Measurements from ENCODE around the gene RIPPLY2.
"Not testable (repeated sequence)": the region's sequence is repeated elsewhere in the genome, so short reads cannot be mapped to it uniquely, and the experiment has no call there.

RIPPLY2 gene, protein sequence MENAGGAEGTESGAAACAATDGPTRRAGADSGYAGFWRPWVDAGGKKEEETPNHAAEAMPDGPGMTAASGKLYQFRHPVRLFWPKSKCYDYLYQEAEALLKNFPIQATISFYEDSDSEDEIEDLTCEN

DNA sequence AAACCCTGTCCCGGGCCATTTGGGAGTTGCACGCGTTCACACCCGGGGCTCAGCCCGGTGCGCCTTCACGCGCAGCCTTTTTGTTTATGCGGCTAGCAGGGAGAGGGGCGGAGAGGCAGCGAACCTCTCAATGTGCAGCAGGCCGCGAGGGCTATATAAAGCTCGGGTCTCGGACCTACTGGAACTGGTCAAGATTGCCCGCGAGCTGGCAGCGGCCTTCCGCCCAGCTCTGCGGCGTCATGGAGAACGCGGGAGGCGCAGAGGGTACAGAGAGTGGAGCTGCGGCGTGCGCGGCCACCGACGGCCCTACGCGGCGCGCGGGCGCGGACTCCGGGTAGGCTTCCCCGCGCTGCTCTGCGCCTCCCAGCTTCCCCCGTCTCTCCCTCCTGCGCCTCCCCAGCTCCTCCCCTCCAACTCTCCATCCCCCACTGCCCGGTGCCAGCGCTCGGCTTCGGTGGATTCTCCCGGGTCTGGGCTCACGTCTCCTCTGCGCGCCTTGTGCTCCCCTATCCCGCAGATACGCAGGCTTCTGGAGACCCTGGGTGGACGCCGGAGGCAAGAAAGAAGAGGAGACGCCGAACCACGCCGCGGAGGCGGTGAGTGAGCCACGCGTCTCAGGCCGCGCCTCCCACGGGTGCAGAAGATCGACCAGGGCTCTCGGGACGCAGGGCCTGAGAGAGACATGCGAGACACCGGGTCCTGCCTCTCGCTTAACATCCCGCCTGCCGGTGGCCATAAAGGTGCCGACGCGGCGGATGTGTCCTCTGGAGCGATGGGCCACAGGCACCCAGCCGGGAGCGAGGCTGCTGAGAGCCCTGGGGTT, at the start of gene RIPPLY2:
TSS of gene RIPPLY2 (plus strand) at position 183 of the 823 bp plus-strand sequence. CDS start at position 240, 57 bp downstream.
- ATAC-seq: peak; percentile 63
- Mint-ChIP-seq H3K27me3 (peaks cover 74% of the 10 kb centered on the region), H3K36me3 (no peaks in the 10 kb centered on the region), H3K27ac (no peak within 1 kb of the TSS), H3K4me1 (peaks cover 14% of the 10 kb centered on the region), H3K4me3 (peak within 1 kb of the TSS; percentile 81), H3K9me3 (no peaks in the 10 kb centered on the region)

DNA sequence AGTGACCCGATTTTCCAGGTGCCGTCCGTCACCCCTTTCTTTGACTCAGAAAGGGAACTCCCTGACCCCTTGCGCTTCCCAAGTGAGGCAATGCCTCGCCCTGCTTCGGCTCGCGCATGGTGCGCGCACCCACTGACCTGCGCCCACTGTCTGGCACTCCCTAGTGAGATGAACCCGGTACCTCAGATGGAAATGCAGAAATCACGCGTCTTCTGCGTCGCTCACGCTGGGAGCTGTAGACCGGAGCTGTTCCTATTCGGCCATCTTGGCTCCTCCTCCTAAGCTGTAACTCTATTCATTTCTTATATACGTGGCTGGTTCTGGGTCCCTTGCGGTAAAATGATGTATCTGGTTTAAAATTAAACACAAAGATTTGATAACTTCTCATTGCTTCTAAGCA, 49.7 kb upstream of the RIPPLY2 start:
- H3K4me1 Mint-ChIP-seq, H3K9me3 Mint-ChIP-seq, H3K4me3 Mint-ChIP-seq: not testable (repeated sequence)

DNA sequence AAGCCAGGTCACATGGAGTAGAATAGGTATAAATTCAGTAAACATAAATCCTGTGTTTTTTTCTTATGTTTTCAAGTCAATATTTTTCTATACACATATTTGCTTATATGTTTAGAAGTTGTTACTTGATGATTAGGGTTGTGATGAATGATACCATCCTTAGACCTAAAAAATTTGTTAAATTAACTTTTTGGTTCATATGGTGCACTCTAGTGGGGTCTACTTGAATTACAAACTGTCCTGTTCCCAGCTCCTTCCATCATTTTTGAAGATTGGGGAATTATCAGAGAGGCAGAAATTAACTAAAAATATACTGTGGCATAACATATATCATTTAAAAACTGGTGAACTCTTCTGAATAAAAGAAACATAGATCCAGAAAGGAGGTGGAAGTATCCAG, 48.3 kb upstream of the RIPPLY2 start:
- Mint-ChIP-seq H3K4me1 (no peaks in the 10 kb centered on the region), H3K36me3 (no peaks in the 10 kb centered on the region), H3K9me3 (peaks cover 3% of the 10 kb centered on the region), H3K4me3 (no peak overlapping the region), H3K27me3 (no peaks in the 10 kb centered on the region), H3K27ac (no peak overlapping the region)
- ATAC-seq: no peak

More for the DNA sequence above, 49.7 kb upstream of the RIPPLY2 start:
- not testable (repeated sequence) for H3K27ac Mint-ChIP-seq, H3K36me3 Mint-ChIP-seq, H3K27me3 Mint-ChIP-seq, ATAC-seq

DNA sequence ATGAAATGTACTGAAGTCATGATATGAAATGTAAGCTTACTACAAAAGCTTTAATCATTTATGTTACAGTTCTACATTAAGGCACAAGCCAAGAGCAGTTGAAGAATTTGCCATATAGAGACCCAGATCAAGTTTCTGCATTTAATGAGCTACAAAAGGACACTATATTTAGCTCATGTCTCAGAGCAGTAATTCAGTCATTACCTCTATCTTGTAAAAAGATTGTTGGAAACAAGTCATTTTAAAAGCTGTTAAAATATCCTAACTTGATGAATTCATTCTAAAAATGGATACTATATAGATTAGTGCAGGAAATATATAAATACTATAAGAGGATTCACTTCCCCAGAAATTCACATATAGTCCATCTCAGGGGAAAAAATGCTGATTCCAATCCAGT, 45.2 kb upstream of the RIPPLY2 start:
- H3K9me3 Mint-ChIP-seq: peaks cover 3% of the 10 kb centered on the region
- no peaks in the 10 kb centered on the region for H3K36me3 Mint-ChIP-seq
- H3K27ac Mint-ChIP-seq: no peak overlapping the region
- no peaks in the 10 kb centered on the region for H3K27me3 Mint-ChIP-seq
- no peak overlapping the region for H3K4me3 Mint-ChIP-seq
- no peaks in the 10 kb centered on the region for H3K4me1 Mint-ChIP-seq
- no peak for ATAC-seq

DNA sequence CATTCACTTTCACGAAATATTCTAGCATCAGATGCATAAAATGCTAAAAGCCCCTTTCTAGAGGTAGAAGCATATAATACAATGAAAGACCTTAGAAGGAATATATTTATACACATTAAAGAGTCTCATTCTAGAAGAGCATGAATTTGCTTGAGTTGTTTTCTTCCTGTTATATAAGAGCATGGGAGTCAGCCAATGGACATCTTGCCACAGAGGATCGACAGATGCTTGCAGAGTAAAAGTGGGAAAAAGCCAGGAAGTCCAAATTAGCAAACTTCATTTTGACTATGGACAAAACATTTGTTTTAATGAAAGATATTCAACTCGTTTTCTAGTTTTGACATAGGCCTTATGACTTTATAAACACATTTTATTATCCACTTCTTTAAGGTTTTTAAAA, 44.2 kb upstream of the RIPPLY2 start:
- no peak overlapping the region for H3K27ac Mint-ChIP-seq
- peaks cover 3% of the 10 kb centered on the region for H3K9me3 Mint-ChIP-seq
- no peaks in the 10 kb centered on the region for H3K27me3 Mint-ChIP-seq
- no peak overlapping the region for H3K4me3 Mint-ChIP-seq
- ATAC-seq: no peak
- H3K4me1 Mint-ChIP-seq: no peaks in the 10 kb centered on the region
- no peaks in the 10 kb centered on the region for H3K36me3 Mint-ChIP-seq

DNA sequence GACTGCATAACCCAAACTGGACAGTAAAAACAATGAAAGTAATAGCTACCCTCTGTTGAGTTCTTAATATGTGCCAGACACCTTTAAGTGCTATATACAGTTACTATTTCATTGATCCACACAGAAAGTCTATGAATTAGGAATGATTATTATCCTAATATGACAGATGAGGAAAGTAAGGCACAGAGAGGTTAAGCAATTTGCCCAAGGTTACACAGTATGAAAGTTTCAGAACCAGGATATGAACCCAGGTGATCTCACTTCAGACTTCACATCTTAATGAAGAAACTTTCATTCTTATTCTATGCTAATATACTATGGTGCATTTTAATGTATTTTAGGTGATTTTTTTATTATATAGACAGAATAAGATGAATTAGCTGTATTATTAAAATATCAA, 40.6 kb upstream of the RIPPLY2 start:
- Mint-ChIP-seq H3K27ac (no peak overlapping the region), H3K9me3 (no peaks in the 10 kb centered on the region), H3K36me3 (no peaks in the 10 kb centered on the region), H3K4me1 (no peaks in the 10 kb centered on the region), H3K4me3 (no peak overlapping the region), H3K27me3 (peaks cover 14% of the 10 kb centered on the region)
- no peak for ATAC-seq

DNA sequence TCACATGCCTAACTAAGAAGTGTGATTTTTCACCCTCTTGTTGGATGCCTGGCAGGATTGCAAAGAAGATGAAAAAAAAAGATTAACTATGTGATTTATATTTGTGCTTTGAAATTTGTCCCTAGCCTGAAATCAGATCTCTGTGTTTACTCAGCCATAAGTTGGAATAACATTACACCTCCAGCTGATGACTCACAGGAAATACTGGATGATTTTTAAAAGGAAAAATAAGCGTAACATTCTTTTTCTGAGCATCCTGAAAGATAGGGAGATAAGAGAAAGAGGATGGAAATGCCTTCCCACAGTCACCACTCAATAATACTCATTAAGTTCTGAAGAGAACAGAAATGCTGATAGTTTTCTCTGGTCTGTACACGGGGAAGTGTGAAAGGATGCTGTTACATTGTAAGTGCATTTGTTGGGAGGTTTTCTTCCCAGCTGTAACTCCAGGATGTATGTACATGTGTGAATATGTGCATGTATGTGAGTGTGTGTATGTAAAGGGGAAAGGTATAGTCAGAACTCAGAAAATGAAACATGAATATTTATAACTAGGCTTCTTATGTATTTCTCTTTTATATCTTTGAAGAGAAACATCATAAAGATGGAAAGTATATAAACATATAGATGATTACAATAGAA, 37.4 kb upstream of the RIPPLY2 start:
- Mint-ChIP-seq H3K4me3 (no peak overlapping the region), H3K36me3 (no peaks in the 10 kb centered on the region), H3K9me3 (no peaks in the 10 kb centered on the region), H3K4me1 (no peaks in the 10 kb centered on the region), H3K27ac (no peak overlapping the region), H3K27me3 (peaks cover 14% of the 10 kb centered on the region)
- no peak for ATAC-seq

DNA sequence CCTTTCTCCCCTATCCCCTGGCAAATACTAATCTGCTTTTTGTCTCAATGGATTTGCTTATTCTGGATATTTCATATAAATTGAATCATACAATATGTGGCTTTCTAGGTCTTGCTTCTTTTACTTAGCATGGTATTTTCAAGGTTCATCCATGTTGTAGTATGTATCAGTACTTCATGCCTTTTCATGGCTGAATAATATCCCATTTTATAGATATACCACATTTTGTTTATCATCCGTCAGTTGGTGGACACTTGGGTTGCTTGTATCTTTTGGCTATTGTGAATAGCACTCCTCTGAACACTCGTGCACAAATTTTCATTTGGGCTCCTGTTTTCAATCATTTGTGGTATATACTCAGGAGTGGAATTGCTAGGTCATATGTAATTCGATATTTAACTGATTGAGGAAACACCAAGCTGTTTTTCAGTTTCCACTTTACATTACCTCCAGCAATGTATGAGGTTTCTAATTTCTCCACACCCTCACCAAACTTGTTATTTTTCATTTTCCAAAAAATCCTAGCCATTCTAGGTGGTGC, 30.5 kb upstream of the RIPPLY2 start:
- no peaks in the 10 kb centered on the region for H3K27me3 Mint-ChIP-seq
- H3K4me1 Mint-ChIP-seq: no peaks in the 10 kb centered on the region
- no peak overlapping the region for H3K27ac Mint-ChIP-seq
- no peaks in the 10 kb centered on the region for H3K36me3 Mint-ChIP-seq
- ATAC-seq: no peak
- H3K4me3 Mint-ChIP-seq: no peak overlapping the region
- no peaks in the 10 kb centered on the region for H3K9me3 Mint-ChIP-seq

DNA sequence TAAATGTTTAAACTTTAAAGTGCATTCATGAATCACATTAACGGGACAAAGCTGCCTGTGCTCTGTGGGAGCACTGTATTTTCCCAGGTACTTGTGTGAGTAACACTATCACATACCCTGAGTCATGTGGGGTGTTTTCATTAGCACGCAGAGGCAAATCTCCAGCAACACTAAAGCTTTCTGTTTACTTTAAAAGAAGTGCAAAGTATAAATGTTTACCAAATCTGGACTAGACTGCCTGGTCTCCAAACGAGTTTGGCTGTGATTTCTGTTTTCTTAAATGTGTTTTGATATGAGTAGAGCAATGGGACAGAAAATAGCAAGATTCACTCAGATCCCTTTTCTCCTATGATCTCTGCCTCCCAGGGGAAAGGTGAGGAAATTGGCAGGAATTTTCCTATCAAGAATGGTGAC, 28.8 kb upstream of the RIPPLY2 start:
- Mint-ChIP-seq H3K4me1 (no peaks in the 10 kb centered on the region), H3K36me3 (no peaks in the 10 kb centered on the region), H3K27me3 (no peaks in the 10 kb centered on the region), H3K9me3 (no peaks in the 10 kb centered on the region), H3K27ac (no peak overlapping the region), H3K4me3 (no peak overlapping the region)
- no peak for ATAC-seq

DNA sequence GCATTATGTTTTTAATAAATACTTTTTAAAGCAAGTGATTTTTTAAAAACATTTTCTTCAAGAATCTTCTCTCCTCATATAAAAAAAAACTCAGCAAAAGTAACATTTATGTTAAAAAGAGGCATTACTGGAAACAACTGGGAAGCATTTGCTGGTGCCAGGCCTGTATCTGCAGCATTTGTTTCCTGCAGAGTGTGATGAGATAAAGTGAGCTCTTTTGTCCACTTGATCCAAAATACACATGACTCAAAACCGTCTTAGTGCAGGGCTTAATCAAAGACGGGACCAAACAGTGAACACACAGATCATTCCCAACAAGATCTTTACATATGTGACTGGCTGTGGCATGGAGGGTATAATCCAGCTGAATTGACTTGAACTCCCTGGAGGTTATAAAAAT, 28.3 kb upstream of the RIPPLY2 start:
- H3K4me1 Mint-ChIP-seq: no peaks in the 10 kb centered on the region
- no peaks in the 10 kb centered on the region for H3K36me3 Mint-ChIP-seq
- no peak for ATAC-seq
- H3K27me3 Mint-ChIP-seq: no peaks in the 10 kb centered on the region
- H3K4me3 Mint-ChIP-seq: no peak overlapping the region
- no peaks in the 10 kb centered on the region for H3K9me3 Mint-ChIP-seq
- no peak overlapping the region for H3K27ac Mint-ChIP-seq

DNA sequence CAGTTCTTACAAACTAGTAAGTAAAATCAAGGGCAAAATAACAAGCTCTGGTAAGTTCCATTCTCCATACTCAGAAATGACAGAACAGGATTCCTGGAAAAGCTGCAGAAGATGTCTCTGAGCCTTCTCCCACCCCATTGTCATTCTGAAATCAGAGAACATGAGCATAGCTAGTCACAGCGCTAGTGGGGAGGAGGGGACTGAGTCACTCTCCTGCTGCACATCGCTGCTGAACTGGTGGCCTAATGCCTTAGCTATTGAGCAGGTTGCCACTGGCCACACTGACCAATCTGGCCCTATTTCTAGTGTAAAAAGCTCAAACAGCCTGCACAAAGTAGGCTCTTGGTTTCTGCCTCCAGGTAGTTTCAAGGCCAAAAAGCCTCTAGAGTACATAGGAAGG, 26.1 kb upstream of the RIPPLY2 start:
- ATAC-seq: no peak
- Mint-ChIP-seq H3K9me3 (no peaks in the 10 kb centered on the region), H3K27ac (no peak overlapping the region), H3K27me3 (peaks cover 8% of the 10 kb centered on the region), H3K4me3 (no peak overlapping the region), H3K36me3 (no peaks in the 10 kb centered on the region), H3K4me1 (no peaks in the 10 kb centered on the region)

DNA sequence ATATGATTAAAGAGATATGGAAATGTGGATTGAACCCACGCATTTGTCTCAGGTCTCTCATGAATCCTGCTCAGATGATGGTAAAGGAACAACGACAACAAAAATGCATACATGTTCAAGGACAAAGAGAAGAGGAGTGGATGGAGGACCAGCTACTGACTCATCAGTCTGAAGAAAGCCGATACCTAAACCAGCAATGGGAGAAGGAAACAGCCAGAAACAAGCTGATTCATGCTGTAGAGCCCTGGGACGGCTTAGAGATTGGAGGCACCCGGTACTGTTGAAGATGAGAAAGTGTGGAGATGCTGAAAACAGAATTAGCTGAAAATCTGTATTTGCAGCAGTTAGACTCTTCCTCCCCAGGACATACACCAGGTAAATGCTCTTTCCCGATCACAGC, 14.4 kb upstream of the RIPPLY2 start:
- H3K4me1 Mint-ChIP-seq: no peaks in the 10 kb centered on the region
- no peak overlapping the region for H3K27ac Mint-ChIP-seq
- peaks cover 20% of the 10 kb centered on the region for H3K9me3 Mint-ChIP-seq
- H3K27me3 Mint-ChIP-seq: peaks cover 26% of the 10 kb centered on the region
- ATAC-seq: no peak
- no peaks in the 10 kb centered on the region for H3K36me3 Mint-ChIP-seq
- H3K4me3 Mint-ChIP-seq: no peak overlapping the region

DNA sequence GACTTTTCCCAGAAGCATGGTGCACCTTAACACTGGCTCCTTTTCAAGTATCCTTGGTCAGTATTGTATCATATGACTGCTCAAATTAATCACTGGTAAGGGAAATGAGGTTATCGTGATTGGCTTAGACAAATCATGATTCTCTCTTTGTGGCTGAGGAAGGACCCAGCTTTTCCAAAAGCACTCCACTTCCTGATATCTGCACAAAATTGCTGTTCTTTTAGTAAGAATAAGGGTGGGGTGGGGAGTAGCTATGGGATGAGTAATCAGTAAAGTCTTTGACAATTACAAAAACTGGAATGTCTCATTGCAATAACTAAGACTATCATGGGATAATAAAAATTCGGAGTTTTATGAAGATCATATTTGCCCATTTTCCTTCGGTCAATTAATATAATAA, 9.0 kb upstream of the RIPPLY2 start:
- no peaks in the 10 kb centered on the region for H3K36me3 Mint-ChIP-seq
- H3K27ac Mint-ChIP-seq: no peak overlapping the region
- peaks cover 11% of the 10 kb centered on the region for H3K9me3 Mint-ChIP-seq
- H3K27me3 Mint-ChIP-seq: peaks cover 10% of the 10 kb centered on the region
- no peak for ATAC-seq
- H3K4me3 Mint-ChIP-seq: no peak overlapping the region
- no peaks in the 10 kb centered on the region for H3K4me1 Mint-ChIP-seq

DNA sequence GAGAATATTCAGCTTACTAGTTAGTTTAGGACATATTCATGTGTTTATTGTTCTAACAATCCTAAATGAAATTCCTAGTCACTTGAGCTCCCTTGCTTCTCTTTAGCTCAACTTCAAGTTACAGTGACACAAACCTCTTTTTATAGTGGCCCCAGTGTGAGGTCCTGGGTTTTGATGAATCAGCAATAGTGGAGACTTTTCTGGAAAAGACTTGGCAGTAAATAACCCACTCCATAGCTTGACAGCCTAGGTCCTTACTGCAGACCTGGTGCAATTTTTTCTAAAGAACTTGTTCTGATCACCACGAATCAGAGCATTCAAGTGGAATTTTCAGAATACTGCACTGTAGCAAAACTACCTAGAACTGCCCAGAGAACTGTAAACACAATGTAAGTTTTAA, 6.9 kb upstream of the RIPPLY2 start:
- ATAC-seq: no peak
- peaks cover 4% of the 10 kb centered on the region for H3K9me3 Mint-ChIP-seq
- H3K36me3 Mint-ChIP-seq: no peaks in the 10 kb centered on the region
- peaks cover 31% of the 10 kb centered on the region for H3K27me3 Mint-ChIP-seq
- H3K27ac Mint-ChIP-seq: no peak overlapping the region
- no peaks in the 10 kb centered on the region for H3K4me1 Mint-ChIP-seq
- H3K4me3 Mint-ChIP-seq: no peak overlapping the region

DNA sequence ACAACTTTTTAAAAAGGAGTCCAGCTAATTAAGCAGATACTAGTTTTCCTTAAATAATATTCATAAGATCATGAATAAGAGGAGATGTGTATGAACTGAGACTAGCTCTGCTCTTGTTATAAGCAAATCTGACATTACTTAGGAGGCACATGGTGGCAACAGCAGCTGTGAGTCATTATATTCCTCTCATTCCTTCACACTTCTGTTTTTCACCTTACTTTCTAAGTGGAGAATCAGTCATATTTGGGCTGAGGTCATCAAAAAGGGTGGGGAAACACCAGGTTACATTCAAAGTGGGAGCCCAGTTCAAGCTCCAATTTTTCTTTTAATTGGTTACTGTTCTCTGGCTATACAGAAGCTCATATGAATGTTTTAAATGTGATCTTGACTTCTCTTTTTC, 6.0 kb upstream of the RIPPLY2 start:
- H3K4me3 Mint-ChIP-seq: no peak overlapping the region
- H3K27ac Mint-ChIP-seq: no peak overlapping the region
- peaks cover 2% of the 10 kb centered on the region for H3K9me3 Mint-ChIP-seq
- ATAC-seq: peak; percentile 86
- no peaks in the 10 kb centered on the region for H3K36me3 Mint-ChIP-seq
- H3K4me1 Mint-ChIP-seq: no peaks in the 10 kb centered on the region
- peaks cover 37% of the 10 kb centered on the region for H3K27me3 Mint-ChIP-seq

DNA sequence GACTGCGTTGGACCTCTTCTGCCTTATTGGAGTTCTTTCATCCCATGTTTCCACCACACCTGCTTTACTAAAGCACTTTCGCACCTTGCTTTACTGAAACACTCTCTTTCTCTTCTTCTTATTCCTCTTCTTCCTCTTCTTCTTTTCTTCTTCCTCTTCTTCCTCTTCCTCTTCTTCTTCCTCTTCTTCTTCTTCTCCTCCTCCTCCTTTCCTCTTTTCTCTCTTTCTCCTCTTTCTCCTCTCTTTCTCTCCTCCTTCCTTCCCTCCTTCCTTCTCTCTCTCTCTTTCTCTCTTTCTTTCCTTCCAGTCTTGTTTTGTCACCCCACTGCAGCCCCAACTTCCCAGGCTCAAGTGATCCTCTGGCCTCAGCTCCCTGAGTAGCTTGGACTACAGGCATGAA, 4.0 kb upstream of the RIPPLY2 start:
- Mint-ChIP-seq H3K4me1 (peaks cover 12% of the 10 kb centered on the region), H3K27ac (no peak overlapping the region), H3K27me3 (peaks cover 55% of the 10 kb centered on the region), H3K9me3 (no peaks in the 10 kb centered on the region), H3K36me3 (no peaks in the 10 kb centered on the region), H3K4me3 (no peak overlapping the region)
- no peak for ATAC-seq

Measured in stimulated activated memory B cell treated with anti-CD40 and anti-IgM and Interleukin-4, amounts not matched to agents 10 μg/mL and 1 μg/mL and 100 μg/mL, for 72 hours (primary cell).